GM12864 (cell line): ENCODE data around the gene SLAMF6.
"Not testable (repeated sequence)": the region's sequence is repeated elsewhere in the genome, so short reads cannot be mapped to it uniquely, and the experiment has no call there.

Experiments used
- DNase-seq: peaks from one replicate; pipeline ENCODE4 v3.0.0-alpha.2; 2011; ENCODE audit warnings: low read depth
- H3K4me3 ChIP-seq: 2 replicates; pipeline ENCODE4 v1.5.1; 2011; ENCODE audit warnings: mild to moderate bottlenecking, low read depth, low read length, control low read depth
- TF ChIP-seq, protein P1 (sequence below): IDR thresholded peaks from 2 replicates; pipeline ENCODE4 v1.5.1; 2011; ENCODE audit warnings: low read depth, mild to moderate bottlenecking, moderate library complexity, low read length, control low read depth, inconsistent platforms; ENCODE audit errors: missing control alignments

SLAMF6 gene

DNA sequence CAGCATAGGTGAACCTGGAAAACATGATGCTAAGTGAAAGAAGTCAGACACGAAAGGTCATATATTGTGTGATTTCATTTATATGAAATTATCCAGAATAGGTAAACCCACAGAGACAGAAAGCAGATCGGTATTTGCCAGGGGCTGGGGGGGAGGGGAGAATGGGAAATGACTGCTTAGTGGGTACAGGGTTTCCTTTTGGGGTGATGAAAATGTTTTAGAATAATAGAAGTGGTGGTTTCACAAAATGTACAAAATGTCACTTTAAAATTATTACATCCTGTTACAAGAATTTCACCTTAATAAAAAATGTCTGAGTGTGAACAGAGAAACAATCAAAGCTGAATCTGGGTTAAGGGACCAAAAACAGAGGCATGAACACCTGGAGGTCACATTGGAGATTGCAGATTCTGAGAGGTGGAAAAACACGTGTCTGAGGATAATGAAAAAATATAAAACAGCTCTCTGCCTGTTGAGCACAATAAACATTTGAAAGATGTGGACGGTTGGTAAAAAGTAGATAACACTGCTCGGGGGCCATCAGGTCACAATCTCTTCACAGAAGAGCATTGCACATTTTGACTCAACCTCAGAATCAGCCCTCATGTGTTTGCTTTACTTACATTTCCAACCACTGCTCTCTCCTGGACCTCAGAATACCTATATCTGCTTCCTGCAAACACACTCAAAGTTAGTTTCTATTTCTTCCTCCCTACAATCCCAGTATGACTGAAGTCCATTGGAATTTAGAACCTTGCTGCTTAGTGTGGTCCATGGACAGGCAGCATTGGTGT is 3.2 kb downstream of the SLAMF6 start:
- no peak for DNase-seq
- TF ChIP-seq, protein P1, sequence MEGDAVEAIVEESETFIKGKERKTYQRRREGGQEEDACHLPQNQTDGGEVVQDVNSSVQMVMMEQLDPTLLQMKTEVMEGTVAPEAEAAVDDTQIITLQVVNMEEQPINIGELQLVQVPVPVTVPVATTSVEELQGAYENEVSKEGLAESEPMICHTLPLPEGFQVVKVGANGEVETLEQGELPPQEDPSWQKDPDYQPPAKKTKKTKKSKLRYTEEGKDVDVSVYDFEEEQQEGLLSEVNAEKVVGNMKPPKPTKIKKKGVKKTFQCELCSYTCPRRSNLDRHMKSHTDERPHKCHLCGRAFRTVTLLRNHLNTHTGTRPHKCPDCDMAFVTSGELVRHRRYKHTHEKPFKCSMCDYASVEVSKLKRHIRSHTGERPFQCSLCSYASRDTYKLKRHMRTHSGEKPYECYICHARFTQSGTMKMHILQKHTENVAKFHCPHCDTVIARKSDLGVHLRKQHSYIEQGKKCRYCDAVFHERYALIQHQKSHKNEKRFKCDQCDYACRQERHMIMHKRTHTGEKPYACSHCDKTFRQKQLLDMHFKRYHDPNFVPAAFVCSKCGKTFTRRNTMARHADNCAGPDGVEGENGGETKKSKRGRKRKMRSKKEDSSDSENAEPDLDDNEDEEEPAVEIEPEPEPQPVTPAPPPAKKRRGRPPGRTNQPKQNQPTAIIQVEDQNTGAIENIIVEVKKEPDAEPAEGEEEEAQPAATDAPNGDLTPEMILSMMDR, result peak; percentile 55
- peak overlapping the region; percentile 83 for H3K4me3 ChIP-seq

DNA sequence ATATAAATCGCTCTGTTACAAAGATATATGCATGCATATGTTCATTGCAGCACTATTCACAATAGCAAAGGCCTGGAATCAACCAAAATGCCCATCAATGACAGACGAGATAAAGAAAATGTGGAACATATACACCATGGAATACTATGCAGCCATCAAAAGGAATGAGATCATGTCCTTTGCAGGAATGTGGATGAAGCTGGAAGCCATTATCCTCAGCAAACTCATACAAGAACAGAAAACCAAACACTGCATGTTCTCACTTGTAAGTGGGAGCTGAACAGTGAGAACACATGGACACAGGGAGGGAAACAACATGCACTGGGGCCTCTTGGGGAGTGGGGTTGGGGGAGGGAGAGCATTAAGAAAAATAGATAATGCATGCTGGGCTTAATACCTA is 5.5 kb downstream of the SLAMF6 start:
- H3K4me3 ChIP-seq, DNase-seq: not testable (repeated sequence)

DNA sequence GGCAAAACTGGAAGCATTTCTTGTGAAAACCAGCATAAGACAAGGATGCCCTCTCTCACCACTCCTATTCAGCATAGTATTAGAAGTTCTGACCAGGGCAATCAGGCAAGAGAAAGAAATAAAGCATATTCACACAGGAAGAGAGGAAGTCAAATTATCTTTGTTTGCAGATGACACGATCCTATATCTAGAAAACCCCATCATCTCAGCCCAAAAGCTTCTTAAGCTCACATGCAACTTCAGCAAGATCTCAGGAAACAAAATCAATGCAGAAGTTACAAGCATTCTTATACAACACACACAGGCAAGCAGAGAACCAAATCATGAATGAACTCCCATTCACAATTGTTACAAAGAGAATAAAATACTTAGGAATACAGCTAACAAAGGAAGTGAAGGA is 7.1 kb downstream of the SLAMF6 start:
- DNase-seq, result not testable (repeated sequence)

DNA sequence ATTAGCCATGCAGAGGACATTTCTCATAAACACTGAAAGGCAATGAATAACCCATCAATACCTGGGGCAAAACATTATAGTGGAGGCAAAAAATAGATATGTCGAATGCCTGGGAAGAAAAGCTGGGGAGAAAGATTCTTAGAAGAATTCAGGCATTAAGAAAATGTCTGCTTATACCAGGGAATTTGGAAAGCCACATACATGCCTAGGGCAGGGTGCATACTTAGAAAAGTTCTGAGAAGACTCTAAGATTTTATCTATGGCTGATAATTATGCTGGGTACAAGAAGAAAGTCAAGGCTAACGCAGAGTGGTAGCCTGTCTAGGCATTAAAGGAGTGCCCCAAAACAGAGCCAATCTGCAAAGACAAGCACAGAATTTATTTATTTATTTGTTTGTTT is 18.4 kb downstream of the SLAMF6 start:
- no peak overlapping the region for H3K4me3 ChIP-seq
- DNase-seq, result no peak
- TF ChIP-seq, protein P1, result no peak

More for the DNA sequence above, 7.1 kb downstream of the SLAMF6 start:
- H3K4me3 ChIP-seq, result not testable (repeated sequence)

DNA sequence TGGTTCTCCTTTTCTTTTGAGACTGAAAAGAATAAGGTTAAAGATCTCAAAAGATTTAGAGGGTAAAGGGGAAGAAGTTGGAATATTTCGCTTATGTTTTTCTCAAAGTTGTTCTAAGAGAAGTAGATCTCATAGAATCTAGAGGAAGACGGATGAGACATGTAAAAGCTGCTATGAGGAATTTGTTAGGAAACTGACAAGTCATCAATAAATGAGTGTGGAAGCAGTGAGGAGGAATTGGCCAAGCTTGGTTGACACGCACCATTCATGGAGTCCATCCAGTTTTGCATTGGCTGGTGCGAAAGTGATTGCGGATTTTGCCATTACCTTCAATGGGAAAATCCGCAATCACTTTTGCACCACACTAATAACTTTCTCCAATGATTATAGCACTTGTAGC is 20.0 kb downstream of the SLAMF6 start:
- no peak for DNase-seq
- TF ChIP-seq, protein P1, result no peak
- no peak overlapping the region for H3K4me3 ChIP-seq

DNA sequence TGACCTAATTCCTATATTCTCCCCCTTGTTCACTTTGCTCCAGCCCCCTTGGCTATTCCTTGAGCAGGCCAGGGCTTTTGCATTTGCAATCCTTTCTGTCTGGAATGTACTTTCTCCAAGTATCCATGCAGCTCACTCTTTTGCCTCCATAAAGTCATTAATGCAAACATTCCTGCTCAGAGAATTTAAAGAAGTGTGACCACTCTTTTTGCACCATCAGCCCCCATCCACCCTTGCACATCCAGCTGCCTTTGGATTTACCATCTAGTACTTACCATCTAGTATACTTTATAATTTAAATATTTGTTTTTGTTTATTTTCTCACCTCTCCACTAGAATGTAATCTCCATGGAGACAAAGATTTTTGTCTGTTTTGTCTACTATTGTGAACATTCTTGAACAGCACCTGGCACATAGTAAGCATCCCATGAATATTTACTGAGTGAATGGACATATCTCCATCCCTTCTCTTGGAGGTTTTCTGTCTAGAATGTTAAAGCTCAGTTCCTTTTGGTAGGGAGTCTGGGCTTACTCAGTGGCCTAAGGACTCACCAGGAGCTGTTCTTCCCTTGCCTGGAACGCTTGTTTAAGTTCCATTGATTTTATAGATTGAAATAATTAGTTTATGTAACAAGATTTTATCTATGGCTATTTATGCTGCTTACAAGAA is 22.6 kb downstream of the SLAMF6 start:
- TF ChIP-seq, protein P1, result no peak
- no peak overlapping the region for H3K4me3 ChIP-seq
- DNase-seq, result no peak

DNA sequence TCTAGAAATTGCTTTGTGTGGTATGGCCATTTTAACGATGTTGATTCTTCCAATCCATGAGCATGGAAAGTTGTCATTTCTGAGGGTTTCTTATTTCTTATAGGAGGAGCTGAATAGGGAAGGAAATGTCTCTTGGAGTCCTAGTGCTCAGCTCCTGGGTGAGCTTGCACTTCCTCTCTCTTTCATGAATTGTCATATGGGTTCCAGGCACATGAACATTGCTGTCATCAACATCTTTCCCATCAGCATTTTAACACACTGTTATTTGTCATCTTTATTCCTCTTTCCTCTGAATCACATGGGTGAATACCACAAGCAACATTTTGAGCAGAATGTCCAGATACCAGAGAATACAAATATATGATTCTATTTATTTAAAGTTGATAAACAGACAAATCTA is 23.4 kb downstream of the SLAMF6 start:
- H3K4me3 ChIP-seq, result no peak overlapping the region

DNA sequence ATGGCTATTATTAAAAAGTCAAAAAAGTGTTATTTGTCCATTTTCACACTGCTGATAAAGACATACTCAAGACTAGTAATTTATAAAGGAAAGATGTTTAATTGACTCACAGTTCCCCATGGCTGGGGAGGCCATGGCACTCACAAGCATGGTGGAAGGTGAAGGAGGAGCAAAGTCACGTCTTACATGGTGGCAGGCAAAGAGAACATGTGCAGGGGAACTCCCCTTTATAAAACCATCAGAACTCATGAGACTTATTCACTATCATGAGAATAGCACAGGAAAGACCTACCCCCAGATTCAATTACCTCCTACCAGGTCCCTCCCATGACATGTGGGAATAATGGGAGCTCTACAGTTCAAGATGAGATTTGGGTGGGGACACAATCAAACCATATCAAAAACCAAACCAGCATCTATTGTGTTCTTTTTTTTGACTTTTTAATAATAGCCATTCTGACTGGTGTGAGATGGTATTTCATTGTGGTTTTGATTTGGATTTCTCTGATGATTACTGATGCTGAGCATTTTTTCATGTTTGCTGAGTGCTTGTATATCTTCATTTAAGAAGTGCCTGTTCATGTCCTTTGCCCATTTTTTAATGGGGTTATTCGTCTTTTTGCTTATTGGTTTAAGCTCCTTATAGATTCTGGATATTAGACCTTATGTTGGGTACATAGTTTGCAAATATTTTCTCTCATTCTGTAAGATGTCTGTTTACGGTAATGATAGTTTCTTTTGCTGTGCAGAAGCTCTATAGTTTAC is 24.6 kb downstream of the SLAMF6 start:
- H3K4me3 ChIP-seq, DNase-seq: not testable (repeated sequence)

More for the DNA sequence above, 23.4 kb downstream of the SLAMF6 start:
- DNase-seq, result no peak
- TF ChIP-seq, protein P1, result no peak
